Tibial nerve (tissue), 3 donors: ENCODE measurements around the gene CD7.

ENCODE experiments used
- CTCF ChIP-seq, 5 experiments: fragments of 200-600 bp in 3 of 5; fragments of 450-650 bp in 2 of 5; sonication (generic) in 3 of 5; IDR thresholded peaks; one replicate each; pipeline ENCODE4 v1.5.1; 2016 to 2019; ENCODE audit warnings: antibody characterized with exemption in 5 of 5, mild to moderate bottlenecking in 3 of 5, moderate library complexity in 2 of 5
- POLR2A ChIP-seq, 2 donors: fragments of 450-650 bp; IDR thresholded peaks; one replicate each; pipeline ENCODE4 v1.6.1; 2017; ENCODE audit warnings: antibody characterized with exemption in 2 of 2, mild to moderate bottlenecking in 2 of 2, moderate library complexity in 2 of 2

- TF ChIP-seq POLR2A (IDR thresholded peaks at IDR 0.05) (no peak), CTCF (IDR thresholded peaks at IDR 0.05) (no peak)
Observed at GRCh38 chr17:82302568-82302963, 14.8 kb downstream of the CD7 start.
